NCI-H446 treated with DMSO at 0.1 percent for 48 hours (cell line): ENCODE measurements around the gene PASK.

Experiments used
- DNase-seq: peaks from one replicate; lab custom pipeline; 2025; lab: John Stamatoyannopoulos, UW

PASK gene

GRCh38 chr2:241147336-241147735, 1.9 kb downstream of the PASK start:
- DNase-seq, result no peak

- no peak for DNase-seq
Observed at GRCh38 chr2:241146286-241146685, 3.0 kb downstream of the PASK start.

GRCh38 chr2:241142593-241142992, 6.7 kb downstream of the PASK start:
- DNase-seq, result no peak

- no peak for DNase-seq
Observed at GRCh38 chr2:241142063-241142462, 7.2 kb downstream of the PASK start.

- no peak for DNase-seq
Observed at GRCh38 chr2:241141214-241141770, 8.0 kb downstream of the PASK start.

GRCh38 chr2:241140445-241140840, 8.8 kb downstream of the PASK start:
- no peak for DNase-seq

GRCh38 chr2:241139531-241140444, 9.5 kb downstream of the PASK start:
- no peak for DNase-seq

GRCh38 chr2:241138471-241138870, 10.8 kb downstream of the PASK start:
- no peak for DNase-seq

GRCh38 chr2:241137276-241138190, 11.7 kb downstream of the PASK start:
- DNase-seq, result no peak

GRCh38 chr2:241136661-241137260, 12.5 kb downstream of the PASK start:
- no peak for DNase-seq

GRCh38 chr2:241136191-241136590, 13.1 kb downstream of the PASK start:
- no peak for DNase-seq

GRCh38 chr2:241135737-241136136, 13.5 kb downstream of the PASK start:
- DNase-seq, result no peak

GRCh38 chr2:241134711-241135110, 14.6 kb downstream of the PASK start:
- no peak for DNase-seq

GRCh38 chr2:241133436-241133820, 15.8 kb downstream of the PASK start:
- DNase-seq, result no peak

GRCh38 chr2:241132538-241133435, 16.5 kb downstream of the PASK start:
- DNase-seq, result no peak

GRCh38 chr2:241131531-241131930, 17.7 kb downstream of the PASK start:
- no peak for DNase-seq

GRCh38 chr2:241130316-241130715, 19.0 kb downstream of the PASK start:
- no peak for DNase-seq

- no peak for DNase-seq
Observed at GRCh38 chr2:241129086-241129871, 20.0 kb downstream of the PASK start.

- DNase-seq, result no peak
Observed at GRCh38 chr2:241128266-241128665, 21.0 kb downstream of the PASK start.

- DNase-seq, result no peak
Observed at GRCh38 chr2:241126771-241127202, 22.5 kb downstream of the PASK start.
